ENCODE data around the gene USP38.

DNA sequence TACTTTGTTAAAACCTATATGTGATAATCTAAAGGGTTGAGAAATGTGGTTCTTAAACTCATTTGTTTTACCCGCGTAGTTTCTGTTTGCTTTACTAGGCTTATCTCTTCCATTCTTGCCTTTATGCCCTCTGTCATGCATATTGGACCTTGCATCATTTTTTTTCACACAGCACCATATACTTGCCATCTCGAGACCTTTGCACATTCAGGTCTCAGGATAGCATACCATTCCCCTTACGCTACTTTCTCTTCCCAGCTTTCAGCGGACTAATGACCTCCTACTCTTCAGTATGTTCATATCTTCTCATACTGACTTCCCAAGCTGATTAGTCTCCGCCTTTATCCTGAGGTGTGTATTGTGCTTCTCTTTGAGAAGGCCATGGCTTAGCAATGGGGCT lies 40.5 kb downstream of the USP38 start:
- TF ChIP-seq CTCF (IDR thresholded peaks at IDR 0.05) (no peak), EP300 (IDR thresholded peaks at IDR 0.05) (no peak), POLR2A (IDR thresholded peaks at IDR 0.05) (no peak)
